K562 (cell line): Measurements from ENCODE around the gene C2. TPM values are rescaled to one million over a fixed set of nuclear protein-coding genes. Genes with fewer than 3 reads are reported as not detected.

Source experiments
- ATAC-seq: fragments of 200-7000 bp; cut with Tn5 transposase; 3 replicates; pipeline ENCODE4 v1.9.1; 2020; ENCODE audit warnings: moderate library complexity
- BruUV-seq: library from RNA; stranded (reverse); fragments of 400-500 nt; replicated peaks from 2 replicates; lab custom pipeline; 2021; lab: Mats Ljungman, UMichigan
- CTCF ChIA-PET: fragments of 300-600 bp; formaldehyde crosslinking; extraction: SDS; loops from one replicate; lab custom pipeline; 2021; ENCODE audit warnings: low intra/inter-chr PET ratio; lab: Yijun Ruan, JAX
- POLR2A ChIA-PET: fragments of 300-600, 350-650 bp; sonication (Branson Sonifier 250); formaldehyde crosslinking; extraction: SDS; loops from one replicate; lab custom pipeline; 2021; ENCODE audit warnings: antibody characterized with exemption, inconsistent platforms; lab: Yijun Ruan, JAX
- DNase-seq, 4 experiments: peaks; one replicate each; pipeline versions ENCODE4 v3.0.0 to v3.0.0-alpha.2; 2011 to 2018; ENCODE audit warnings: low spot score in 3 of 4, mixed read lengths in 3 of 4; ENCODE audit errors: extremely low read depth in 1 of 4
- FAIRE-seq: peaks from 2 replicates; lab custom pipeline; 2011; peaks lifted over from hg19 to GRCh38; lab: Jason Lieb, UNC
- H2AFZ ChIP-seq: 2 replicates; pipeline ENCODE4 v1.6.0; 2011; ENCODE audit warnings: low read depth, low read length, control low read depth, inconsistent platforms
- H3K27ac ChIP-seq: fragments of 200-600 bp; 3 replicates; pipeline ENCODE4 v1.8.0; 2011; ENCODE audit warnings: low read depth, mild to moderate bottlenecking, control low read depth, inconsistent platforms, low read length, moderate library complexity, mixed read lengths; ENCODE audit errors: extremely low read depth
- H3K27me3 ChIP-seq, 2 experiments: fragments of 300-600 bp in 1 of 2; 2 replicates in 1 of 2; 3 replicates in 1 of 2; pipeline versions ENCODE4 v1.6.0 to v1.8.0; 2011; ENCODE audit warnings: inconsistent platforms in 2 of 2, low read length in 2 of 2, mild to moderate bottlenecking in 1 of 2, mixed read lengths in 1 of 2, moderate library complexity in 1 of 2; ENCODE audit not compliant: control insufficient read depth in 2 of 2, insufficient read depth in 2 of 2
- H3K36me3 ChIP-seq: fragments of 300-600 bp; 3 replicates; pipeline ENCODE4 v1.8.0; 2011; ENCODE audit warnings: mild to moderate bottlenecking, low read length, inconsistent platforms; ENCODE audit not compliant: control insufficient read depth, insufficient read depth
- H3K4me1 ChIP-seq, 2 experiments: fragments of 200-600 bp in 1 of 2; replicated peaks in 1 of 2; 2 replicates in 1 of 2; 3 replicates in 1 of 2; pipeline versions ENCODE4 v1.5.1 to v1.8.0; 2011; ENCODE audit warnings: inconsistent platforms in 2 of 2, low read length in 2 of 2, mild to moderate bottlenecking in 1 of 2, mixed read lengths in 1 of 2, moderate library complexity in 1 of 2; ENCODE audit not compliant: control insufficient read depth in 2 of 2, insufficient read depth in 2 of 2
- H3K4me2 ChIP-seq: 2 replicates; pipeline ENCODE4 v1.6.1; 2011; ENCODE audit warnings: low read length, control low read depth, inconsistent platforms, mixed read lengths; ENCODE audit not compliant: insufficient read depth
- H3K4me3 ChIP-seq: fragments of 200-600 bp; sonication (generic), shearing (Covaris generic); 2 replicates; pipeline ENCODE4 v1.5.1; 2016; ENCODE audit warnings: control low read depth, inconsistent platforms
- H3K79me2 ChIP-seq: fragments of 200-600 bp; 3 replicates; pipeline ENCODE4 v1.8.0; 2011; ENCODE audit warnings: low read length, inconsistent platforms; ENCODE audit not compliant: control insufficient read depth, insufficient read depth
- H3K9ac ChIP-seq, 2 experiments: 2 replicates each; pipeline versions ENCODE4 v1.6.0 to v1.6.1; 2011; ENCODE audit warnings: low read depth in 2 of 2, low read length in 2 of 2, control low read depth in 1 of 2, inconsistent platforms in 1 of 2, mild to moderate bottlenecking in 1 of 2, mixed read lengths in 1 of 2; ENCODE audit not compliant: insufficient read depth in 1 of 2
- H3K9me1 ChIP-seq: one replicate; pipeline ENCODE4 v1.6.0; 2011; ENCODE audit warnings: inconsistent platforms, mild to moderate bottlenecking, low read length, moderate library complexity; ENCODE audit not compliant: control insufficient read depth, insufficient read depth
- H3K9me3 ChIP-seq: replicated peaks from 2 replicates; pipeline ENCODE4 v1.5.1; 2011; ENCODE audit warnings: low read depth, low read length, inconsistent platforms; ENCODE audit not compliant: control insufficient read depth, insufficient read depth
- H4K20me1 ChIP-seq: replicated peaks from 2 replicates; pipeline ENCODE4 v1.6.1; 2011; ENCODE audit warnings: low read length, inconsistent platforms, mixed read lengths; ENCODE audit not compliant: control insufficient read depth, insufficient read depth
- ILK ChIP-seq: fragments of 450-650 bp; IDR thresholded peaks from 2 replicates; pipeline ENCODE4 v1.6.1; 2016; ENCODE audit warnings: missing genetic modification characterization, low read depth, mild to moderate bottlenecking, missing compliant biosample characterization, moderate library complexity, borderline replicate concordance
- RAD51 ChIP-seq: fragments of 450-650 bp; IDR thresholded peaks from 2 replicates; pipeline ENCODE4 v1.7.1; 2016; ENCODE audit warnings: low read depth, mild to moderate bottlenecking, borderline replicate concordance
- SIN3A ChIP-seq, 2 experiments: fragments of 150-350 bp in 1 of 2; IDR thresholded peaks; 2 replicates each; pipeline ENCODE4 v1.6.1; 2011 to 2016; ENCODE audit warnings: borderline replicate concordance in 2 of 2, low read depth in 2 of 2, low read length in 2 of 2, mild to moderate bottlenecking in 2 of 2, moderate library complexity in 2 of 2; ENCODE audit not compliant: control insufficient read depth in 1 of 2
- SP1 ChIP-seq: sonication (generic); formaldehyde crosslinking; IDR thresholded peaks from 2 replicates; pipeline ENCODE4 v1.8.1; 2022; ENCODE audit warnings: mild to moderate bottlenecking, missing genetic modification reagents
- TAF9B ChIP-seq: fragments of 450-650 bp; IDR thresholded peaks from 2 replicates; pipeline ENCODE4 v1.6.1; 2018; ENCODE audit warnings: mild to moderate bottlenecking; ENCODE audit not compliant: partially characterized antibody
- TOE1 ChIP-seq, 2 experiments: fragments of 450-650 bp in 1 of 2; sonication (generic) in 1 of 2; formaldehyde crosslinking in 1 of 2; IDR thresholded peaks; 2 replicates each; pipeline versions ENCODE4 v1.7.1 to v1.8.0; 2016 to 2022; ENCODE audit warnings: borderline replicate concordance in 2 of 2, mild to moderate bottlenecking in 2 of 2, antibody characterized with exemption in 1 of 2, inconsistent platforms in 1 of 2, low read depth in 1 of 2, missing genetic modification reagents in 1 of 2, moderate library complexity in 1 of 2
- ZKSCAN8 ChIP-seq: fragments of 200-800 bp; sonication (Bioruptor generic); IDR thresholded peaks from 2 replicates; pipeline ENCODE4 v1.6.1; 2016; ENCODE audit warnings: missing genetic modification characterization, missing compliant biosample characterization
- ZNF121 ChIP-seq: sonication (generic); formaldehyde crosslinking; conservative IDR thresholded peaks from 2 replicates; pipeline ENCODE4 v1.8.0; 2022; ENCODE audit warnings: missing genetic modification reagents
- ZNF212 ChIP-seq: fragments of 450-650 bp; formaldehyde crosslinking; IDR thresholded peaks from 2 replicates; pipeline ENCODE4 v1.4.0; 2020; ENCODE audit warnings: mild to moderate bottlenecking
- ZNF239 ChIP-seq: fragments of 250-450 bp; sonication (Bioruptor Pico); IDR thresholded peaks from 2 replicates; pipeline ENCODE4 v1.4.0; 2020; ENCODE audit warnings: mild to moderate bottlenecking
- ZNF589 ChIP-seq: fragments of 200-800 bp; sonication (Bioruptor generic); IDR thresholded peaks from 2 replicates; pipeline ENCODE4 v1.6.1; 2016; ENCODE audit warnings: low read depth, missing genetic modification characterization, missing compliant biosample characterization
- WGBS: fragments of 100-300 bp; shearing (Covaris generic); methylation state at CpG from one replicate; pipeline ENCODE4 v1.1.6; 2016; ENCODE audit warnings: low coverage, mixed read lengths; ENCODE audit not compliant: insufficient coverage; ENCODE audit errors: missing lambda C conversion rate; 5-methylcytosine and 5-hydroxymethylcytosine counted together
- in situ Hi-C: fragments of 300-500 bp; cut with MboI; formaldehyde crosslinking; loops from 4 replicates; pipeline ENCODE4 v1.15.0; 2018; ENCODE audit warnings: inconsistent platforms, mixed read lengths
- intact Hi-C: fragments of 100-400 bp; cut with micrococcal nuclease; formaldehyde crosslinking; loops from 2 replicates; pipeline ENCODE4 v1.14.2; 2022
- polyA plus RNA-seq, 8 experiments: library from polyadenylated mRNA; depleted of rRNA in 4 of 8; stranded (reverse) in 5 of 8; unstranded in 3 of 8; fragments of >200 nt; fragmentation: Nextera tagmentation in 2 of 8; fragmentation: Illumina TruSeq in 1 of 8; extraction: Ambion mirVana in 2 of 8; extraction: Trizol in 1 of 8; gene quantifications; 2 replicates each; pipeline versions ENCODE4 v1.2.1 to v1.2.3, GENCODE V29; 2011 to 2014; ENCODE audit warnings: inconsistent platforms in 1 of 8, missing spikeins in 1 of 8
- total RNA-seq, 7 experiments: library from RNA; depleted of rRNA in 6 of 7; stranded (reverse); fragments of >200 nt in 6 of 7; fragmentation: Illumina TruSeq in 2 of 7; extraction: Trizol in 2 of 7; gene quantifications; 2 replicates each; pipeline versions ENCODE4 v1.2.1 to v1.2.3, GENCODE V29; 2011 to 2021; ENCODE audit warnings: low replicate concordance in 1 of 7
- TF ChIP-seq, protein P1 (sequence below): fragments of 250-450 bp; sonication (Bioruptor Pico); IDR thresholded peaks from 2 replicates; pipeline ENCODE4 v1.5.0; 2021
- TF ChIP-seq, protein P2 (sequence below): sonication (generic); formaldehyde crosslinking; IDR thresholded peaks from 2 replicates; pipeline ENCODE4 v1.8.0; 2022; ENCODE audit warnings: mild to moderate bottlenecking, missing genetic modification reagents
- TF ChIP-seq, protein P3 (sequence below): sonication (generic); formaldehyde crosslinking; IDR thresholded peaks from 2 replicates; pipeline ENCODE4 v1.9.0; 2022; ENCODE audit warnings: mild to moderate bottlenecking, missing genetic modification reagents
- TF ChIP-seq, protein P4 (sequence below): sonication (generic); formaldehyde crosslinking; IDR thresholded peaks from 2 replicates; pipeline ENCODE4 v1.8.0; 2022; ENCODE audit warnings: mild to moderate bottlenecking, missing genetic modification reagents, borderline replicate concordance

The C2 gene
- total and polyA plus RNA-seq, 9 of the 15 experiments (the other 6 are each of a cell fraction or from before 2014, with no cell fraction given): 0.05 to 1.1 (median 0.39) TPM; not detected in 1

DNA sequence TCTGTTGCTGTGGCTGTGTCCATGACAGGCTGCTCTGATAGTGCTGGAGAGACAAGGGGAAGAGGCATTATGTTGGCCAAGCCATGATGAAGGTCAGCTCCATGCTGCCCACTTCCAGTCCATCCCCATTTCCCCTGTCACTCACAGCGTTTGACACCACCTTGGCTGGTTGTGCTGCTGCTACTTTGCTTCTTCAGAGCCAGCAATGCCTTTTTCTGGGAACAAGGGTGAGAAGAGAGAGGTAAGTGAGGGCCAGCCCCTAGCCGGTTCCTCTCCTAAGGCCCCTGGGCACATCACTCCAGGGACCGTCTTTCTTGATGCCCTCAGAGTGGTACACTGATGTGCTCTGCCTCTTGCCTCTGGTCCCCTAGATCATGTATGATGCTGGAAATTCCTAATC is 29.3 kb downstream of the C2 start:
- WGBS: 91% methylated on average over 3 of the region's 3 CpGs
- no TSS peak for BruUV-seq
- Histone ChIP-seq H2AFZ (no peak overlapping the region), H3K9me3 (no peaks in the 10 kb centered on the region), H3K9me1 (no peaks in the 10 kb centered on the region), H4K20me1 (no peaks in the 10 kb centered on the region), H3K27ac (no peak overlapping the region), H3K79me2 (peaks cover 40% of the 10 kb centered on the region), H3K4me3 (no peak overlapping the region), H3K4me1 (peaks cover 4 to 17% of the 10 kb centered on the region in 2 experiments; a peak in 4 of 5 replicates), H3K27me3 (no peaks in the 10 kb centered on the region), H3K9ac (peak overlapping the region in 1 of 2 experiments; percentile 8; a peak in 1 of 4 replicates), H3K36me3 (peaks cover 74% of the 10 kb centered on the region), H3K4me2 (no peak overlapping the region)
- no peak for FAIRE-seq
- DNase-seq: no peak
- no peak for ATAC-seq
- ChIA-PET CTCF (no interaction called here), POLR2A (interaction anchor here (0.6 to 4.8 kb wide), 5 partner anchors 11 to 292 kb away, joined by 3 to 74 read pairs (median 5); partner anchors contain the start of genes CFB, DXO, GPANK1 and HSPA1A)
- intact Hi-C loops: loop anchor here (5.0 kb wide), 1 partner anchor 39 kb away; no protein-coding TSS in a partner anchor
- in situ Hi-C loops: loop anchor here (10.0 kb wide), 1 partner anchor 88 kb away; no protein-coding TSS in a partner anchor
- TF ChIP-seq TAF9B (no peak), ZNF212 (CRISPR knock-in tag) (no peak), ZKSCAN8 (CRISPR knock-in tag) (no peak), SP1 (0 out of 2 replicates have a peak, but pooled peaks have one; percentile 13), TOE1 (IDR thresholded peaks at IDR 0.05; ENCODE audit: borderline replicate concordance) (no peak), TOE1 (CRISPR knock-in tag; IDR thresholded peaks at IDR 0.05; ENCODE audit: borderline replicate concordance, low read depth) (peak; percentile 72; the same call in 1 of the 2 replicates), SIN3A (IDR thresholded peaks at IDR 0.05; ENCODE audit: borderline replicate concordance in 2 of 2, control insufficient read depth in 1 of 2, low read depth in 2 of 2, low read length in 2 of 2) (no peak), ZNF239 (no peak), ZNF589 (CRISPR knock-in tag) (no peak), RAD51 (no peak), ILK (tag) (no peak), ZNF121 (CRISPR knock-in tag) (no peak)
- TF ChIP-seq, protein P1, sequence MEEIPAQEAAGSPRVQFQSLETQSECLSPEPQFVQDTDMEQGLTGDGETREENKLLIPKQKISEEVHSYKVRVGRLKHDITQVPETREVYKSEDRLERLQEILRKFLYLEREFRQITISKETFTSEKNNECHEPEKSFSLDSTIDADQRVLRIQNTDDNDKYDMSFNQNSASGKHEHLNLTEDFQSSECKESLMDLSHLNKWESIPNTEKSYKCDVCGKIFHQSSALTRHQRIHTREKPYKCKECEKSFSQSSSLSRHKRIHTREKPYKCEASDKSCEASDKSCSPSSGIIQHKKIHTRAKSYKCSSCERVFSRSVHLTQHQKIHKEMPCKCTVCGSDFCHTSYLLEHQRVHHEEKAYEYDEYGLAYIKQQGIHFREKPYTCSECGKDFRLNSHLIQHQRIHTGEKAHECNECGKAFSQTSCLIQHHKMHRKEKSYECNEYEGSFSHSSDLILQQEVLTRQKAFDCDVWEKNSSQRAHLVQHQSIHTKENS (CRISPR knock-in tag): no peak
- TF ChIP-seq, protein P2, sequence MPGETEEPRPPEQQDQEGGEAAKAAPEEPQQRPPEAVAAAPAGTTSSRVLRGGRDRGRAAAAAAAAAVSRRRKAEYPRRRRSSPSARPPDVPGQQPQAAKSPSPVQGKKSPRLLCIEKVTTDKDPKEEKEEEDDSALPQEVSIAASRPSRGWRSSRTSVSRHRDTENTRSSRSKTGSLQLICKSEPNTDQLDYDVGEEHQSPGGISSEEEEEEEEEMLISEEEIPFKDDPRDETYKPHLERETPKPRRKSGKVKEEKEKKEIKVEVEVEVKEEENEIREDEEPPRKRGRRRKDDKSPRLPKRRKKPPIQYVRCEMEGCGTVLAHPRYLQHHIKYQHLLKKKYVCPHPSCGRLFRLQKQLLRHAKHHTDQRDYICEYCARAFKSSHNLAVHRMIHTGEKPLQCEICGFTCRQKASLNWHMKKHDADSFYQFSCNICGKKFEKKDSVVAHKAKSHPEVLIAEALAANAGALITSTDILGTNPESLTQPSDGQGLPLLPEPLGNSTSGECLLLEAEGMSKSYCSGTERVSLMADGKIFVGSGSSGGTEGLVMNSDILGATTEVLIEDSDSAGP (CRISPR knock-in tag): 0 out of 2 replicates have a peak, but pooled peaks have one; percentile 19
- TF ChIP-seq, protein P3, sequence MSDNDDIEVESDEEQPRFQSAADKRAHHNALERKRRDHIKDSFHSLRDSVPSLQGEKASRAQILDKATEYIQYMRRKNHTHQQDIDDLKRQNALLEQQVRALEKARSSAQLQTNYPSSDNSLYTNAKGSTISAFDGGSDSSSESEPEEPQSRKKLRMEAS: peak; percentile 19; the same call in 1 of the 2 replicates
- TF ChIP-seq, protein P4, sequence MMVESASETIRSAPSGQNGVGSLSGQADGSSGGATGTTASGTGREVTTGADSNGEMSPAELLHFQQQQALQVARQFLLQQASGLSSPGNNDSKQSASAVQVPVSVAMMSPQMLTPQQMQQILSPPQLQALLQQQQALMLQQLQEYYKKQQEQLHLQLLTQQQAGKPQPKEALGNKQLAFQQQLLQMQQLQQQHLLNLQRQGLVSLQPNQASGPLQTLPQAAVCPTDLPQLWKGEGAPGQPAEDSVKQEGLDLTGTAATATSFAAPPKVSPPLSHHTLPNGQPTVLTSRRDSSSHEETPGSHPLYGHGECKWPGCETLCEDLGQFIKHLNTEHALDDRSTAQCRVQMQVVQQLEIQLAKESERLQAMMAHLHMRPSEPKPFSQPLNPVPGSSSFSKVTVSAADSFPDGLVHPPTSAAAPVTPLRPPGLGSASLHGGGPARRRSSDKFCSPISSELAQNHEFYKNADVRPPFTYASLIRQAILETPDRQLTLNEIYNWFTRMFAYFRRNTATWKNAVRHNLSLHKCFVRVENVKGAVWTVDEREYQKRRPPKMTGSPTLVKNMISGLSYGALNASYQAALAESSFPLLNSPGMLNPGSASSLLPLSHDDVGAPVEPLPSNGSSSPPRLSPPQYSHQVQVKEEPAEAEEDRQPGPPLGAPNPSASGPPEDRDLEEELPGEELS: peak; percentile 67; the same call in 1 of the 2 replicates
